GM18520 (cell line): Measurements from ENCODE around the gene JPT2.

ENCODE experiments used
- ATAC-seq: cut with Tn5 transposase; IDR thresholded peaks from one replicate; pipeline ENCODE4 v1.9.1; 2021; ENCODE audit not compliant: unreplicated experiment

The JPT2 gene

DNA sequence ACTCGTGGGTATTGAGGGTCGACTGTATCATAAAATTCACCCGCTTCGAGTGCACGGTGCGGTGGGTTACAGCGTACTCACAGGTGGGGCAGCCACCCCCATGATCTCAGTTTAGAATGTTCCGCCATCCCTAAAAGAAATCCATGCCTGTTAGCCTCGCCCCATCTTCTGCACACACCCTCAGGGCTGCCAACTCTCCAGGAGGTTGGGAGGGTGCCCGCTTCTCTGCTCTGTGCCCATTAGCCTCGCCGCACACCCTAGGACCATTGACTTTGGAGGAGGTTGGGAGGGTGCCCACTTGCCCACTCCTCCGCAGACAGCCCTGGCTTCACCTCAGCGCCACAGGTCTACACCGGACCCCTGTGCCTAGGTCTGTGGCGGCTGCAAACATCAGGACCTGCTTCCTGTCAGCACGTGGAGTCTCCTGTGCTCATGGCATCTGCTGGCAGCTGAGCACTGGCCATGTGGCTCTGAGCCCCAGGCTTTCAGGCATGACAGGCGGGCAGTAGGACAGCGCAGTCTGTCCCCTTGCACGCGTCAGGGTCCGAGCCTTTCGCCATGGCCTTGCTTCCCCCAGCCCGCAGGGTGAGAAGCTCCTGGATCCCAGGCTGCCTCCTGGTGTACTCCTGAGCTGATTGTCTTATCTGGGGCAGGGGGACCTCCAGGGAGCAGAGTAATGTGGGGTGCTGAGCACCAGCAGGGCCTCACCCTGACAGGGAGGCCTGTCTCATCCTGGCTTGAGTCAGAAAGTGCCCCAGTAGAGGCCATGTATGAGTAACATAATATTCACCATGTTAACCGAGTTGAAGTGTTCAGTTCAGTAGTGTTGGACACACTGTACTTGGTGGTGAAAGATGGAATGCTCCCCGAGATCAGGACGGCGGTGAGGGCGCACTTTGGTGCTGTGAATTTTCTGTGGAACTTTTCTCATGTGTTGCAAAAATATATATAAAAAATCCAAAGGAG lies 71.4 kb downstream of the JPT2 start:
- no peak for ATAC-seq
